B cell (primary cell): ENCODE results near the gene CPNE2. TPM values are rescaled to one million over a fixed set of nuclear protein-coding genes. Genes with fewer than 3 reads are reported as not detected.

ENCODE experiments used
- ATAC-seq: fragments of 200-7000 bp; cut with Tn5 transposase; one replicate; pipeline ENCODE4 v1.10.0; 2021; ENCODE audit warnings: low read depth, mild to moderate bottlenecking, moderate number of reproducible peaks, moderate library complexity
- CTCF ChIA-PET: fragments of 350-600 bp; sonication (Branson Sonifier 250); formaldehyde crosslinking; loops from one replicate; lab custom pipeline; 2021; ENCODE audit warnings: antibody characterized with exemption, inconsistent platforms; lab: Charles Lee
- POLR2A ChIA-PET: fragments of 350-600 bp; sonication (Branson Sonifier 250); formaldehyde crosslinking; loops from one replicate; lab custom pipeline; 2021; ENCODE audit warnings: antibody characterized with exemption; lab: Charles Lee
- DNase-seq: peaks from one replicate; pipeline ENCODE4 v3.0.0; 2013
- H2AFZ ChIP-seq: 2 replicates; pipeline ENCODE4 v1.6.1; 2012; ENCODE audit warnings: mild to moderate bottlenecking, low read depth, low read length; ENCODE audit not compliant: insufficient read depth, poor library complexity, severe bottlenecking
- H3K27ac ChIP-seq, 2 donors: 1 replicate in 1 of 2; 2 replicates in 1 of 2; pipeline ENCODE4 v1.5.1; 2012 to 2013; ENCODE audit warnings: low read length in 2 of 2, mild to moderate bottlenecking in 2 of 2, moderate library complexity in 1 of 2
- H3K27me3 ChIP-seq, 4 experiments: fragments of 200-600 bp in 1 of 4; sonication (generic) in 1 of 4; replicated peaks in 1 of 4; 1 replicate in 2 of 4; 2 replicates in 2 of 4; pipeline versions ENCODE4 v1.6.1 to v1.7.0; 2013 to 2016; ENCODE audit warnings: low read length in 3 of 4, mild to moderate bottlenecking in 2 of 4, mixed read lengths in 1 of 4, moderate library complexity in 1 of 4; ENCODE audit not compliant: insufficient read depth in 4 of 4, control insufficient read depth in 3 of 4; ENCODE audit errors: control extremely low read depth in 1 of 4
- H3K36me3 ChIP-seq, 2 experiments: replicated peaks in 1 of 2; 1 replicate in 1 of 2; 2 replicates in 1 of 2; pipeline versions ENCODE4 v1.6.1 to v1.7.1; 2013; ENCODE audit warnings: low read length in 1 of 2; ENCODE audit not compliant: insufficient read depth in 2 of 2, control insufficient read depth in 1 of 2; ENCODE audit errors: control extremely low read depth in 1 of 2, extremely low read depth in 1 of 2
- H3K4me1 ChIP-seq, 2 donors: fragments of 200-600 bp in 1 of 2; sonication (generic) in 1 of 2; 1 replicate in 1 of 2; 2 replicates in 1 of 2; pipeline versions ENCODE4 v1.5.1 to v1.6.1; 2013 to 2017; ENCODE audit warnings: low read length in 2 of 2; ENCODE audit not compliant: control insufficient read depth in 2 of 2, insufficient read depth in 2 of 2
- H3K4me2 ChIP-seq: replicated peaks from 2 replicates; pipeline ENCODE3; 2012; ENCODE audit warnings: mild to moderate bottlenecking, low read depth, low read length; ENCODE audit not compliant: poor library complexity, severe bottlenecking
- H3K4me3 ChIP-seq, 5 experiments: fragments of 200-600 bp in 1 of 5; sonication (generic) in 1 of 5; 1 replicate in 3 of 5; 2 replicates in 2 of 5; pipeline versions ENCODE4 v1.5.1 to v1.7.0; 2011 to 2016; ENCODE audit warnings: low read length in 4 of 5, mild to moderate bottlenecking in 4 of 5, low read depth in 2 of 5, control low read depth in 1 of 5, moderate library complexity in 1 of 5; ENCODE audit not compliant: insufficient read depth in 1 of 5; ENCODE audit errors: control extremely low read depth in 1 of 5, extremely low read depth in 1 of 5
- H3K79me2 ChIP-seq: fragments of 200-600 bp; sonication (generic); one replicate; pipeline ENCODE4 v1.6.0; 2016; ENCODE audit warnings: low read length; ENCODE audit not compliant: control insufficient read depth, insufficient read depth
- H3K9ac ChIP-seq: fragments of 200-600 bp; sonication (generic); 2 replicates; pipeline ENCODE4 v1.6.1; 2017; ENCODE audit warnings: mild to moderate bottlenecking, low read length, moderate library complexity
- H3K9me3 ChIP-seq, 3 donors: one replicate each; pipeline versions ENCODE4 v1.6.1 to v1.7.1; 2013; ENCODE audit warnings: low read length in 2 of 3; ENCODE audit not compliant: control insufficient read depth in 2 of 3, insufficient read depth in 1 of 3; ENCODE audit errors: control extremely low read depth in 1 of 3
- H4K20me1 ChIP-seq: 2 replicates; pipeline ENCODE4 v1.6.0; 2012; ENCODE audit warnings: mild to moderate bottlenecking, low read length; ENCODE audit not compliant: insufficient read depth, control insufficient read depth, poor library complexity, severe bottlenecking
- H3K27ac Mint-ChIP-seq: one replicate; pipeline ENCODE4 v1.8.0; 2021; ENCODE audit warnings: mixed read lengths
- H3K27me3 Mint-ChIP-seq: one replicate; pipeline ENCODE4 v1.8.0; 2021; ENCODE audit warnings: mixed read lengths
- H3K4me1 Mint-ChIP-seq: one replicate; pipeline ENCODE4 v1.8.0; 2021; ENCODE audit warnings: mixed read lengths
- H3K4me3 Mint-ChIP-seq: one replicate; pipeline ENCODE4 v1.8.0; 2021; ENCODE audit warnings: mixed read lengths
- H3K9me3 Mint-ChIP-seq: one replicate; pipeline ENCODE4 v1.8.0; 2022; ENCODE audit warnings: mixed read lengths; ENCODE audit not compliant: insufficient read depth
- CTCF ChIP-seq: fragments of 200-600 bp; IDR thresholded peaks from one replicate; pipeline ENCODE4 v1.8.0; 2022; ENCODE audit warnings: antibody characterized with exemption, mild to moderate bottlenecking
- EZH2 ChIP-seq: IDR thresholded peaks from 2 replicates; pipeline ENCODE4 v1.6.1; 2012; ENCODE audit warnings: borderline replicate concordance, low read depth, mild to moderate bottlenecking, moderate library complexity, low read length; ENCODE audit not compliant: insufficient read depth, poor library complexity, severe bottlenecking
- WGBS: methylation state at CpG from one replicate; pipeline ENCODE4 v1.1.5; 2013; ENCODE audit warnings: missing lambda C conversion rate; ENCODE audit not compliant: insufficient coverage; 5-methylcytosine and 5-hydroxymethylcytosine counted together
- intact Hi-C: fragments of 100-400 bp; cut with micrococcal nuclease; formaldehyde crosslinking; loops from one replicate; pipeline ENCODE4 v1.10.0; 2022
- polyA plus RNA-seq: library from polyadenylated mRNA; depleted of rRNA; stranded (reverse); fragments of >200 nt; gene quantifications from 2 replicates; pipeline ENCODE4 v1.2.3, GENCODE V29; 2012
- total RNA-seq, 2 donors: library from RNA; stranded (reverse); fragments of 120-200 nt in 1 of 2; gene quantifications; 1 replicate in 1 of 2; 2 replicates in 1 of 2; pipeline versions ENCODE4 v1.2.3 to v1.2.4, GENCODE V29; 2013 to 2022

CPNE2 gene
- total and polyA plus RNA-seq, 2 donors (not counting 1 experiment from before 2014, with no cell fraction given) = 1.5 to 2.9 TPM

GRCh38 chr16:57093666-57094564, 1.5 kb downstream of the CPNE2 start:
- Histone ChIP-seq H3K9me3 (no peaks in the 10 kb centered on the region), H4K20me1 (no peaks in the 10 kb centered on the region), H3K4me3 (no peak overlapping the region), H3K36me3 (no peaks in the 10 kb centered on the region), H3K9ac (no peak overlapping the region), H2AFZ (no peak overlapping the region), H3K27ac (no peak overlapping the region), H3K4me1 (peaks cover 13 to 14% of the 10 kb centered on the region in 2 donors), H3K79me2 (no peaks in the 10 kb centered on the region), H3K27me3 (peaks cover 0 to 36% (median 10%) of the 10 kb centered on the region in 4 experiments), H3K4me2 (peak overlapping the region; percentile 91)
- Mint-ChIP-seq H3K9me3 (no peaks in the 10 kb centered on the region), H3K27ac (peak overlapping the region; percentile 20), H3K4me1 (peaks cover 11% of the 10 kb centered on the region), H3K4me3 (peak overlapping the region; percentile 76), H3K27me3 (peaks cover 31% of the 10 kb centered on the region)
- no peak for DNase-seq
- CTCF ChIA-PET = interaction anchor here (0.6 to 5.5 kb wide), 10 partner anchors 8 to 426 kb away, joined by 3 to 36 read pairs (median 4); no protein-coding TSS in a partner anchor
- WGBS = 87% methylated on average over 16 of the region's 18 CpGs
- no peak for ATAC-seq
- POLR2A ChIA-PET = interaction anchor here (0.6 to 0.7 kb wide), 2 partner anchors 108 to 229 kb away, joined by 3 to 7 read pairs; partner anchors contain the start of gene SLC12A3
- intact Hi-C loops = loop anchor here (1.0 to 5.0 kb wide), 2 partner anchors 74 to 93 kb away; partner anchors contain the start of genes PSME3IP1 and RSPRY1
- TF ChIP-seq EZH2 = no peak

- Mint-ChIP-seq H3K27me3 (peaks cover 31% of the 10 kb centered on the region), H3K4me3 (no peak overlapping the region), H3K4me1 (peaks cover 11% of the 10 kb centered on the region), H3K9me3 (no peaks in the 10 kb centered on the region), H3K27ac (no peak overlapping the region)
- no peak for DNase-seq
- no peak overlapping the region for H3K27ac ChIP-seq
- H3K4me2 ChIP-seq = no peak overlapping the region
- ChIA-PET CTCF (interaction anchor here (5.5 kb wide), 1 partner anchor 11 kb away, joined by 36 read pairs; no protein-coding TSS in a partner anchor), POLR2A (no interaction called here)
- peaks cover 13 to 14% of the 10 kb centered on the region in 2 donors for H3K4me1 ChIP-seq
- 90% methylated on average over 3 of the region's 5 CpGs for WGBS
- H4K20me1 ChIP-seq = no peaks in the 10 kb centered on the region
- intact Hi-C loops = loop anchor here (5.0 kb wide), 1 partner anchor 92 kb away; the partner anchor contains the start of genes PSME3IP1 and RSPRY1
- no peak overlapping the region for H2AFZ ChIP-seq
- no peaks in the 10 kb centered on the region for H3K36me3 ChIP-seq
- H3K9me3 ChIP-seq = no peaks in the 10 kb centered on the region
- TF ChIP-seq EZH2 = no peak
- TF ChIP-seq CTCF = no peak
- ATAC-seq = no peak
- no peak overlapping the region for H3K4me3 ChIP-seq
- no peaks in the 10 kb centered on the region for H3K79me2 ChIP-seq
- H3K9ac ChIP-seq = no peak overlapping the region
- H3K27me3 ChIP-seq = peaks cover 0 to 36% (median 10%) of the 10 kb centered on the region in 4 experiments
Measured at GRCh38 chr16:57094911-57095310, 2.5 kb downstream of the CPNE2 start.
